ENCODE results near the gene TUBAL3. TPM values are rescaled to one million over a fixed set of nuclear protein-coding genes. Genes with fewer than 3 reads are reported as not detected.
A peak's percentile ranks its signal among the peaks of the same experiment; 100 is the strongest.

Gene TUBAL3
- total and polyA plus RNA-seq, 9 of the 15 experiments (the other 6 are each of a cell fraction or from before 2014, with no cell fraction given), result 5.5 to 10.1 (median 6.9) TPM

DNA sequence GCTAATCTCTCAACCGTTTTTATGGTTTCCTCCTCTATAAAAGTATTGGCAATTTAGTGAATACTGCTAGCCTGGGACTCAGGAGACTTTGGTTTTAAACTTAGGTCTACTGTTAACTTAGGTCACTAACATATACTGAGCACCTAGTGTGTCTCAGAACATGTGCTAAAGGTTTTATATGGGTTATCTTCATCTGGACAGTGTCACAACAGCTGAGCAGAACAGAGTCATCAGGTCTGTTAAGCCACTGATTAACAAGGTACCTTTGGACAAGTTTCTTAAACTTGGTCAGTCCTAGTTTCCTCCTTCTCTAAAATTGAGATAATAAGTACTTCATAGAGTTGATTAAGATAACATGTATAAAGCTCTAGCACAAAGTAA, 38.4 kb upstream of the TUBAL3 start:
- peaks cover 4 to 14% of the 10 kb centered on the region in 2 experiments; a peak in 3 of 5 replicates for H3K4me1 ChIP-seq (replicated peaks in 1 of 2; ENCODE audit: control insufficient read depth in 2 of 2, insufficient read depth in 2 of 2, low read length in 2 of 2)
- intact Hi-C loops (cut with micrococcal nuclease) (loop anchor here (1.0 to 5.0 kb wide), 2 partner anchors 164 to 180 kb away; no protein-coding TSS in a partner anchor), in situ Hi-C loops (cut with MboI) (loop anchor here (5.0 kb wide), 1 partner anchor 179 kb away; no protein-coding TSS in a partner anchor)
- H3K4me3 ChIP-seq, result no peak overlapping the region
- H3K4me2 ChIP-seq (ENCODE audit: insufficient read depth, low read length), result no peak overlapping the region
- ChIA-PET POLR2A (interaction anchor here (0.9 to 1.0 kb wide), 3 partner anchors 20 to 260 kb away, joined by 3 read pairs; no protein-coding TSS in a partner anchor), CTCF (ENCODE audit: low intra/inter-chr PET ratio) (interaction anchor here (3.3 kb wide), 1 partner anchor 181 kb away, joined by 34 read pairs; no protein-coding TSS in a partner anchor)
- peaks cover 74% of the 10 kb centered on the region for H3K79me2 ChIP-seq (ENCODE audit: control insufficient read depth, insufficient read depth, low read length)
- BruUV-seq (replicated peaks), result no TSS peak
- no peaks in the 10 kb centered on the region for H4K20me1 ChIP-seq (replicated peaks; ENCODE audit: control insufficient read depth, insufficient read depth, low read length)
- FAIRE-seq, result no peak
- H3K9ac ChIP-seq (ENCODE audit: insufficient read depth in 1 of 2, low read depth in 2 of 2, low read length in 2 of 2), result no peak overlapping the region
- H3K36me3 ChIP-seq (ENCODE audit: control insufficient read depth, insufficient read depth, low read length), result peaks cover 50% of the 10 kb centered on the region; the same call in 2 of the 3 replicates
- no peaks in the 10 kb centered on the region for H3K9me1 ChIP-seq (ENCODE audit: control insufficient read depth, insufficient read depth, low read length)
- ATAC-seq, result no peak
- WGBS (ENCODE audit: insufficient coverage, low coverage, missing lambda C conversion rate), result 25% methylated on average over 1 of the region's 1 CpG
- H3K27ac ChIP-seq (ENCODE audit: extremely low read depth, low read depth, low read length), result no peak overlapping the region
- no peak for DNase-seq (ENCODE audit: extremely low read depth in 1 of 4, low spot score in 3 of 4)
- no peaks in the 10 kb centered on the region for H3K9me3 ChIP-seq (replicated peaks; ENCODE audit: control insufficient read depth, insufficient read depth, low read depth, low read length)
- no peaks in the 10 kb centered on the region for H3K27me3 ChIP-seq (ENCODE audit: control insufficient read depth in 2 of 2, insufficient read depth in 2 of 2, low read length in 2 of 2)
- H2AFZ ChIP-seq (ENCODE audit: low read depth, low read length), result no peak overlapping the region
- TF ChIP-seq, protein P1, sequence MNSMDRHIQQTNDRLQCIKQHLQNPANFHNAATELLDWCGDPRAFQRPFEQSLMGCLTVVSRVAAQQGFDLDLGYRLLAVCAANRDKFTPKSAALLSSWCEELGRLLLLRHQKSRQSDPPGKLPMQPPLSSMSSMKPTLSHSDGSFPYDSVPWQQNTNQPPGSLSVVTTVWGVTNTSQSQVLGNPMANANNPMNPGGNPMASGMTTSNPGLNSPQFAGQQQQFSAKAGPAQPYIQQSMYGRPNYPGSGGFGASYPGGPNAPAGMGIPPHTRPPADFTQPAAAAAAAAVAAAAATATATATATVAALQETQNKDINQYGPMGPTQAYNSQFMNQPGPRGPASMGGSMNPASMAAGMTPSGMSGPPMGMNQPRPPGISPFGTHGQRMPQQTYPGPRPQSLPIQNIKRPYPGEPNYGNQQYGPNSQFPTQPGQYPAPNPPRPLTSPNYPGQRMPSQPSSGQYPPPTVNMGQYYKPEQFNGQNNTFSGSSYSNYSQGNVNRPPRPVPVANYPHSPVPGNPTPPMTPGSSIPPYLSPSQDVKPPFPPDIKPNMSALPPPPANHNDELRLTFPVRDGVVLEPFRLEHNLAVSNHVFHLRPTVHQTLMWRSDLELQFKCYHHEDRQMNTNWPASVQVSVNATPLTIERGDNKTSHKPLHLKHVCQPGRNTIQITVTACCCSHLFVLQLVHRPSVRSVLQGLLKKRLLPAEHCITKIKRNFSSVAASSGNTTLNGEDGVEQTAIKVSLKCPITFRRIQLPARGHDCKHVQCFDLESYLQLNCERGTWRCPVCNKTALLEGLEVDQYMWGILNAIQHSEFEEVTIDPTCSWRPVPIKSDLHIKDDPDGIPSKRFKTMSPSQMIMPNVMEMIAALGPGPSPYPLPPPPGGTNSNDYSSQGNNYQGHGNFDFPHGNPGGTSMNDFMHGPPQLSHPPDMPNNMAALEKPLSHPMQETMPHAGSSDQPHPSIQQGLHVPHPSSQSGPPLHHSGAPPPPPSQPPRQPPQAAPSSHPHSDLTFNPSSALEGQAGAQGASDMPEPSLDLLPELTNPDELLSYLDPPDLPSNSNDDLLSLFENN (IDR thresholded peaks at IDR 0.05; ENCODE audit: low read depth in 2 of 2, low read length in 2 of 2), result no peak
- TF ChIP-seq ETV1 (tag; conservative IDR thresholded peaks at IDR 0.05; ENCODE audit: low read depth) (no peak), MTA3 (IDR thresholded peaks at IDR 0.05; ENCODE audit: borderline replicate concordance) (no peak), KLF16 (IDR thresholded peaks at IDR 0.05) (no peak), HDAC6 (IDR thresholded peaks at IDR 0.05; ENCODE audit: low read depth, low read length) (no peak), CBFA2T2 (conservative IDR thresholded peaks at IDR 0.05) (peak; percentile 44; the same call in 1 of the 2 replicates), TAL1 (IDR thresholded peaks at IDR 0.05) (peak; percentile 36; the same call in 1 of the 2 replicates), ZNF3 (CRISPR knock-in tag; IDR thresholded peaks at IDR 0.05) (no peak), PCBP1 (IDR thresholded peaks at IDR 0.05; ENCODE audit: low read depth, low read length, poor library complexity, severe bottlenecking) (no peak), SIX5 (IDR thresholded peaks at IDR 0.05; ENCODE audit: borderline replicate concordance in 1 of 2, insufficient read depth in 1 of 2, low read depth in 1 of 2, low read length in 2 of 2) (no peak), TEAD4 (IDR thresholded peaks at IDR 0.05; ENCODE audit: low read length) (peak; percentile 48), TEAD4 (CRISPR knock-in tag; IDR thresholded peaks at IDR 0.05; ENCODE audit: borderline replicate concordance) (no peak), MEF2D (tag; conservative IDR thresholded peaks at IDR 0.05; ENCODE audit: low read depth) (no peak), FOS (IDR thresholded peaks at IDR 0.05; ENCODE audit: extremely low read depth, insufficient read length) (no peak), SRSF7 (optimal IDR thresholded peaks at IDR 0.05; ENCODE audit: low read depth, low read length) (no peak)
- TF ChIP-seq, protein P2, sequence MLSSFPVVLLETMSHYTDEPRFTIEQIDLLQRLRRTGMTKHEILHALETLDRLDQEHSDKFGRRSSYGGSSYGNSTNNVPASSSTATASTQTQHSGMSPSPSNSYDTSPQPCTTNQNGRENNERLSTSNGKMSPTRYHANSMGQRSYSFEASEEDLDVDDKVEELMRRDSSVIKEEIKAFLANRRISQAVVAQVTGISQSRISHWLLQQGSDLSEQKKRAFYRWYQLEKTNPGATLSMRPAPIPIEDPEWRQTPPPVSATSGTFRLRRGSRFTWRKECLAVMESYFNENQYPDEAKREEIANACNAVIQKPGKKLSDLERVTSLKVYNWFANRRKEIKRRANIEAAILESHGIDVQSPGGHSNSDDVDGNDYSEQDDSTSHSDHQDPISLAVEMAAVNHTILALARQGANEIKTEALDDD (IDR thresholded peaks at IDR 0.05), result peak; percentile 92
- TF ChIP-seq, protein P3, sequence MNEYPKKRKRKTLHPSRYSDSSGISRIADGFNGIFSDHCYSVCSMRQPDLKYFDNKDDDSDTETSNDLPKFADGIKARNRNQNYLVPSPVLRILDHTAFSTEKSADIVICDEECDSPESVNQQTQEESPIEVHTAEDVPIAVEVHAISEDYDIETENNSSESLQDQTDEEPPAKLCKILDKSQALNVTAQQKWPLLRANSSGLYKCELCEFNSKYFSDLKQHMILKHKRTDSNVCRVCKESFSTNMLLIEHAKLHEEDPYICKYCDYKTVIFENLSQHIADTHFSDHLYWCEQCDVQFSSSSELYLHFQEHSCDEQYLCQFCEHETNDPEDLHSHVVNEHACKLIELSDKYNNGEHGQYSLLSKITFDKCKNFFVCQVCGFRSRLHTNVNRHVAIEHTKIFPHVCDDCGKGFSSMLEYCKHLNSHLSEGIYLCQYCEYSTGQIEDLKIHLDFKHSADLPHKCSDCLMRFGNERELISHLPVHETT (CRISPR knock-in tag; conservative IDR thresholded peaks at IDR 0.05 in 1 of 2, IDR thresholded peaks at IDR 0.05 in 1 of 2), result no peak

All from K562 (cell line).